HepG2 (cell line): Measurements from ENCODE around the gene CYP2C19. TPM values are rescaled to one million over a fixed set of nuclear protein-coding genes. Genes with fewer than 3 reads are reported as not detected.

Source experiments
- ATAC-seq: fragments of 200-7000 bp; cut with Tn5 transposase; 3 replicates; pipeline ENCODE4 v1.9.1; 2020; ENCODE audit warnings: mild to moderate bottlenecking, moderate library complexity
- BruUV-seq: library from RNA; stranded (reverse); fragments of 400-500 nt; replicated peaks from 2 replicates; lab custom pipeline; 2021; lab: Mats Ljungman, UMichigan
- CTCF ChIA-PET: fragments of 300-600 bp; formaldehyde crosslinking; extraction: SDS; loops from one replicate; lab custom pipeline; 2021; ENCODE audit warnings: low total read pairs, inconsistent platforms, low intra/inter-chr PET ratio; lab: Yijun Ruan, JAX
- POLR2A ChIA-PET: fragments of 350-600 bp; sonication (Branson Sonifier 250); formaldehyde crosslinking; loops from one replicate; lab custom pipeline; 2020; ENCODE audit warnings: antibody characterized with exemption, inconsistent platforms; lab: Yijun Ruan, JAX
- DNase-seq: peaks from one replicate; pipeline ENCODE4 v3.0.0-alpha.2; 2015; ENCODE audit warnings: low spot score
- FAIRE-seq: peaks from 3 replicates; lab custom pipeline; 2011; peaks lifted over from hg19 to GRCh38; lab: Jason Lieb, UNC
- H2AFZ ChIP-seq: one replicate; pipeline ENCODE4 v1.6.1; 2011; ENCODE audit warnings: low read length, inconsistent platforms
- H3K27ac ChIP-seq: fragments of 300-600 bp; 3 replicates; pipeline ENCODE4 v1.8.0; 2011; ENCODE audit warnings: mixed run types, mild to moderate bottlenecking, mixed read lengths, low read length, inconsistent platforms; ENCODE audit not compliant: insufficient read depth; ENCODE audit errors: extremely low read length
- H3K27me3 ChIP-seq, 2 experiments: fragments of 200-600 bp in 1 of 2; 2 replicates in 1 of 2; 3 replicates in 1 of 2; pipeline versions ENCODE4 v1.6.0 to v1.8.0; 2011; ENCODE audit warnings: low read length in 2 of 2, mild to moderate bottlenecking in 2 of 2, moderate library complexity in 2 of 2, inconsistent platforms in 1 of 2; ENCODE audit not compliant: insufficient read depth in 2 of 2, control insufficient read depth in 1 of 2
- H3K36me3 ChIP-seq, 2 experiments: fragments of 200-600 bp in 1 of 2; replicated peaks in 1 of 2; 2 replicates in 1 of 2; 3 replicates in 1 of 2; pipeline versions ENCODE4 v1.5.1 to v1.8.0; 2011; ENCODE audit warnings: low read length in 2 of 2, inconsistent platforms in 1 of 2; ENCODE audit not compliant: insufficient read depth in 2 of 2, control insufficient read depth in 1 of 2
- H3K4me1 ChIP-seq: 2 replicates; pipeline ENCODE4 v1.5.1; 2012; ENCODE audit warnings: low read length, inconsistent platforms; ENCODE audit not compliant: insufficient read depth
- H3K4me2 ChIP-seq: 2 replicates; pipeline ENCODE4 v1.6.0; 2011; ENCODE audit warnings: low read depth, low read length, inconsistent platforms
- H3K4me3 ChIP-seq, 3 experiments: fragments of 200-600 bp in 1 of 3; sonication (generic), shearing (Covaris generic) in 1 of 3; replicated peaks in 1 of 3; 2 replicates each; pipeline ENCODE4 v1.5.1; 2011 to 2016; ENCODE audit warnings: low read length in 3 of 3, inconsistent platforms in 2 of 3, low read depth in 2 of 3, mild to moderate bottlenecking in 2 of 3, control low read depth in 1 of 3, mixed read lengths in 1 of 3; ENCODE audit not compliant: insufficient read depth in 1 of 3
- H3K79me2 ChIP-seq: one replicate; pipeline ENCODE4 v1.6.1; 2011; ENCODE audit warnings: low read length, inconsistent platforms; ENCODE audit not compliant: insufficient read depth
- H3K9ac ChIP-seq: 2 replicates; pipeline ENCODE4 v1.6.0; 2011; ENCODE audit warnings: mild to moderate bottlenecking, low read depth, low read length, inconsistent platforms; ENCODE audit not compliant: insufficient read depth
- H3K9me3 ChIP-seq: 2 replicates; pipeline ENCODE4 v1.5.1; 2012; ENCODE audit warnings: mild to moderate bottlenecking, low read length
- H4K20me1 ChIP-seq: 2 replicates; pipeline ENCODE4 v1.6.0; 2011; ENCODE audit warnings: inconsistent platforms, mild to moderate bottlenecking, low read length, moderate library complexity; ENCODE audit not compliant: insufficient read depth
- DR1 ChIP-seq: sonication (generic); formaldehyde crosslinking; IDR thresholded peaks from 2 replicates; pipeline ENCODE4 v1.8.0; 2021; ENCODE audit warnings: mild to moderate bottlenecking, missing genetic modification reagents, inconsistent platforms
- ETV5 ChIP-seq: IDR thresholded peaks from 2 replicates; pipeline ENCODE4 v1.6.1; 2018; ENCODE audit warnings: missing biosample characterization, missing genetic modification reagents, inconsistent platforms, borderline replicate concordance
- HNRNPK ChIP-seq: fragments of 200-400 bp; formaldehyde crosslinking; IDR thresholded peaks from 2 replicates; pipeline ENCODE4 v1.6.1; 2018; ENCODE audit warnings: low read length, low read depth, moderate library complexity, mild to moderate bottlenecking; ENCODE audit not compliant: poor library complexity, severe bottlenecking
- MAFG ChIP-seq: sonication (generic); formaldehyde crosslinking; IDR thresholded peaks from 2 replicates; pipeline ENCODE4 v1.5.1; 2020; ENCODE audit warnings: mild to moderate bottlenecking, missing genetic modification reagents
- NBN ChIP-seq: fragments of 450-650 bp; conservative IDR thresholded peaks from 2 replicates; pipeline ENCODE4 v1.6.1; 2017
- SALL2 ChIP-seq: sonication (generic); formaldehyde crosslinking; IDR thresholded peaks from 2 replicates; pipeline ENCODE4 v1.8.1; 2023; ENCODE audit warnings: mild to moderate bottlenecking, missing genetic modification reagents, inconsistent platforms
- SMAD1 ChIP-seq: sonication (generic); formaldehyde crosslinking; IDR thresholded peaks from 2 replicates; pipeline ENCODE4 v1.4.0; 2020; ENCODE audit warnings: missing genetic modification reagents, low read depth, mild to moderate bottlenecking, borderline replicate concordance
- TCF12 ChIP-seq, 2 experiments: fragments of 450-650 bp in 1 of 2; sonication (generic) in 1 of 2; formaldehyde crosslinking in 1 of 2; IDR thresholded peaks; 2 replicates each; pipeline versions ENCODE4 v1.6.1 to v1.8.0; 2017 to 2022; ENCODE audit warnings: antibody characterized with exemption in 1 of 2, mild to moderate bottlenecking in 1 of 2, missing genetic modification reagents in 1 of 2, moderate library complexity in 1 of 2
- THAP9 ChIP-seq: sonication (generic); formaldehyde crosslinking; IDR thresholded peaks from 2 replicates; pipeline ENCODE4; 2020; ENCODE audit warnings: missing genetic modification reagents, mild to moderate bottlenecking, borderline replicate concordance
- ZNF317 ChIP-seq: sonication (generic); formaldehyde crosslinking; IDR thresholded peaks from 2 replicates; pipeline ENCODE4 v1.5.0; 2020; ENCODE audit warnings: mild to moderate bottlenecking, missing genetic modification reagents
- in situ Hi-C: cut with HindIII; loops from 2 replicates; pipeline ENCODE4 v1.10.0; 2017; ENCODE audit warnings: low pct_unique_long_range_greater_than_20kb; ENCODE audit not compliant: extremely low pct_ligation_motif_present
- intact Hi-C: fragments of 100-400 bp; cut with micrococcal nuclease; formaldehyde crosslinking; loops from one replicate; pipeline ENCODE4 v1.10.0; 2022; ENCODE audit not compliant: unreplicated experiment
- polyA plus RNA-seq, 8 experiments: library from polyadenylated mRNA; depleted of rRNA in 3 of 8; stranded (reverse) in 7 of 8; unstranded in 1 of 8; fragments of >200 nt; fragmentation: Illumina TruSeq in 4 of 8; extraction: Trizol in 4 of 8; gene quantifications; 2 replicates each; pipeline versions ENCODE4 v1.2.1 to v1.2.3, GENCODE V29; 2011 to 2016; ENCODE audit warnings: low read depth in 4 of 8, missing spikeins in 1 of 8, mixed read lengths in 1 of 8; ENCODE audit not compliant: insufficient read depth in 1 of 8
- total RNA-seq, 5 experiments: library from RNA; depleted of rRNA; stranded (reverse); fragments of >200 nt; fragmentation: Illumina TruSeq; extraction: Trizol; gene quantifications; 2 replicates each; pipeline ENCODE4 v1.2.3, GENCODE V29; 2016; ENCODE audit warnings: low read depth in 1 of 5
- TF ChIP-seq, protein P1 (sequence below), 2 experiments: sonication (generic) in 1 of 2; formaldehyde crosslinking in 1 of 2; IDR thresholded peaks; 2 replicates each; pipeline versions ENCODE4 v1.6.1 to v1.9.0; 2014 to 2022; ENCODE audit warnings: antibody characterized with exemption in 1 of 2, borderline replicate concordance in 1 of 2, inconsistent platforms in 1 of 2, low read depth in 1 of 2, missing genetic modification reagents in 1 of 2
- TF ChIP-seq, protein P2 (sequence below): sonication (generic); formaldehyde crosslinking; IDR thresholded peaks from 2 replicates; pipeline ENCODE4 v1.4.0; 2020; ENCODE audit warnings: low read depth, mild to moderate bottlenecking, missing genetic modification reagents

Gene CYP2C19
- total and polyA plus RNA-seq, 2 of the 13 experiments (the other 11 are each of a cell fraction or from before 2014, with no cell fraction given), result not detected

DNA sequence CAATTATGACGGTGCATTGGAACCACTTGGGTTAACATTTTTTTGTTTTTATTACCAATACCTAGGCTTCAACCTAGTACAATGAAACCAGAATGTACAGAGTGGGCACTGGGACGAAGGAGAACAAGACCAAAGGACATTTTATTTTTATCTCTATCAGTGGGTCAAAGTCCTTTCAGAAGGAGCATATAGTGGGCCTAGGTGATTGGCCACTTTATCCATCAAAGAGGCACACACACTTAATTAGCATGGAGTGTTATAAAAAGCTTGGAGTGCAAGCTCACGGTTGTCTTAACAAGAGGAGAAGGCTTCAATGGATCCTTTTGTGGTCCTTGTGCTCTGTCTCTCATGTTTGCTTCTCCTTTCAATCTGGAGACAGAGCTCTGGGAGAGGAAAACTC, at the start of gene CYP2C19 (continued):
- TF ChIP-seq HNRNPK (no peak), THAP9 (CRISPR knock-in tag) (no peak), SALL2 (no peak), ETV5 (CRISPR knock-in tag) (no peak), TCF12 (IDR thresholded peaks at IDR 0.05) (no peak), TCF12 (CRISPR knock-in tag; IDR thresholded peaks at IDR 0.05) (no peak), NBN (no peak)

- no peak overlapping the region for H3K27ac ChIP-seq
- no peak for ATAC-seq
- POLR2A ChIA-PET, result no interaction called here
- H3K27me3 ChIP-seq, result no peaks in the 10 kb centered on the region
- FAIRE-seq, result no peak
- H4K20me1 ChIP-seq, result no peaks in the 10 kb centered on the region
- no peak for DNase-seq
- H3K4me3 ChIP-seq, result no peak overlapping the region
- no peaks in the 10 kb centered on the region for H3K9me3 ChIP-seq
- H3K4me1 ChIP-seq, result no peaks in the 10 kb centered on the region
- in situ Hi-C loops (no loop called here), intact Hi-C loops (no loop called here)
- no peaks in the 10 kb centered on the region for H3K36me3 ChIP-seq
- BruUV-seq, result no TSS peak
- TF ChIP-seq DR1 (no peak), MAFG (CRISPR knock-in tag) (no peak), SMAD1 (CRISPR knock-in tag) (no peak), ZNF317 (CRISPR knock-in tag) (no peak)
- TF ChIP-seq, protein P1, sequence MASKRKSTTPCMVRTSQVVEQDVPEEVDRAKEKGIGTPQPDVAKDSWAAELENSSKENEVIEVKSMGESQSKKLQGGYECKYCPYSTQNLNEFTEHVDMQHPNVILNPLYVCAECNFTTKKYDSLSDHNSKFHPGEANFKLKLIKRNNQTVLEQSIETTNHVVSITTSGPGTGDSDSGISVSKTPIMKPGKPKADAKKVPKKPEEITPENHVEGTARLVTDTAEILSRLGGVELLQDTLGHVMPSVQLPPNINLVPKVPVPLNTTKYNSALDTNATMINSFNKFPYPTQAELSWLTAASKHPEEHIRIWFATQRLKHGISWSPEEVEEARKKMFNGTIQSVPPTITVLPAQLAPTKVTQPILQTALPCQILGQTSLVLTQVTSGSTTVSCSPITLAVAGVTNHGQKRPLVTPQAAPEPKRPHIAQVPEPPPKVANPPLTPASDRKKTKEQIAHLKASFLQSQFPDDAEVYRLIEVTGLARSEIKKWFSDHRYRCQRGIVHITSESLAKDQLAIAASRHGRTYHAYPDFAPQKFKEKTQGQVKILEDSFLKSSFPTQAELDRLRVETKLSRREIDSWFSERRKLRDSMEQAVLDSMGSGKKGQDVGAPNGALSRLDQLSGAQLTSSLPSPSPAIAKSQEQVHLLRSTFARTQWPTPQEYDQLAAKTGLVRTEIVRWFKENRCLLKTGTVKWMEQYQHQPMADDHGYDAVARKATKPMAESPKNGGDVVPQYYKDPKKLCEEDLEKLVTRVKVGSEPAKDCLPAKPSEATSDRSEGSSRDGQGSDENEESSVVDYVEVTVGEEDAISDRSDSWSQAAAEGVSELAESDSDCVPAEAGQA (IDR thresholded peaks at IDR 0.05; ENCODE audit: low read depth), result no peak
- TF ChIP-seq, protein P1 (CRISPR knock-in tag; IDR thresholded peaks at IDR 0.05; ENCODE audit: borderline replicate concordance), result no peak
- TF ChIP-seq, protein P2, sequence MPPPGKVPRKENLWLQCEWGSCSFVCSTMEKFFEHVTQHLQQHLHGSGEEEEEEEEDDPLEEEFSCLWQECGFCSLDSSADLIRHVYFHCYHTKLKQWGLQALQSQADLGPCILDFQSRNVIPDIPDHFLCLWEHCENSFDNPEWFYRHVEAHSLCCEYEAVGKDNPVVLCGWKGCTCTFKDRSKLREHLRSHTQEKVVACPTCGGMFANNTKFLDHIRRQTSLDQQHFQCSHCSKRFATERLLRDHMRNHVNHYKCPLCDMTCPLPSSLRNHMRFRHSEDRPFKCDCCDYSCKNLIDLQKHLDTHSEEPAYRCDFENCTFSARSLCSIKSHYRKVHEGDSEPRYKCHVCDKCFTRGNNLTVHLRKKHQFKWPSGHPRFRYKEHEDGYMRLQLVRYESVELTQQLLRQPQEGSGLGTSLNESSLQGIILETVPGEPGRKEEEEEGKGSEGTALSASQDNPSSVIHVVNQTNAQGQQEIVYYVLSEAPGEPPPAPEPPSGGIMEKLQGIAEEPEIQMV (CRISPR knock-in tag), result no peak
- H3K9ac ChIP-seq, result no peak overlapping the region
- CTCF ChIA-PET, result no interaction called here
- H2AFZ ChIP-seq, result no peak overlapping the region
- H3K79me2 ChIP-seq, result no peaks in the 10 kb centered on the region
- no peak overlapping the region for H3K4me2 ChIP-seq
These were observed 36.6 kb upstream of the CYP2C19 start for GRCh38 chr10:94725871-94726270.
